HepG2 (cell line): ENCODE data around the gene MMAA. TPM values are rescaled to one million over a fixed set of nuclear protein-coding genes. Genes with fewer than 3 reads are reported as not detected.

ENCODE experiments used
- HNRNPK ChIP-seq: fragments of 200-400 bp; formaldehyde crosslinking; IDR thresholded peaks from 2 replicates; pipeline ENCODE4 v1.6.1; 2018; ENCODE audit warnings: low read length, low read depth, moderate library complexity, mild to moderate bottlenecking; ENCODE audit not compliant: poor library complexity, severe bottlenecking
- NFE2L1 ChIP-seq: sonication (generic); formaldehyde crosslinking; IDR thresholded peaks from 2 replicates; pipeline ENCODE4 v1.4.0; 2020; ENCODE audit warnings: missing genetic modification reagents, mild to moderate bottlenecking, borderline replicate concordance
- NFIB ChIP-seq: sonication (generic); formaldehyde crosslinking; IDR thresholded peaks from 2 replicates; pipeline ENCODE4 v1.9.0; 2021; ENCODE audit warnings: missing genetic modification reagents, mild to moderate bottlenecking, borderline replicate concordance
- SOX5 ChIP-seq: IDR thresholded peaks from 2 replicates; pipeline ENCODE4 v1.6.1; 2016; ENCODE audit warnings: borderline replicate concordance
- TEAD3 ChIP-seq: optimal IDR thresholded peaks from 2 replicates; pipeline ENCODE3; 2016; ENCODE audit warnings: borderline replicate concordance
- ZBTB7A ChIP-seq: sonication (generic); formaldehyde crosslinking; IDR thresholded peaks from 2 replicates; pipeline ENCODE4 v1.8.0; 2022; ENCODE audit warnings: mild to moderate bottlenecking, missing genetic modification reagents
- ZNF101 ChIP-seq: sonication (generic); formaldehyde crosslinking; IDR thresholded peaks from 2 replicates; pipeline ENCODE4 v1.4.0; 2020; ENCODE audit warnings: mild to moderate bottlenecking, low read depth, missing genetic modification reagents, borderline replicate concordance
- ZNF570 ChIP-seq: sonication (generic); formaldehyde crosslinking; IDR thresholded peaks from 2 replicates; pipeline ENCODE4 v1.4.0; 2020; ENCODE audit warnings: mild to moderate bottlenecking, missing genetic modification reagents, borderline replicate concordance
- ZNF598 ChIP-seq: sonication (generic); formaldehyde crosslinking; IDR thresholded peaks from 2 replicates; pipeline ENCODE4 v1.5.1; 2020; ENCODE audit warnings: mild to moderate bottlenecking, missing genetic modification reagents, borderline replicate concordance
- ZNF891 ChIP-seq: sonication (generic); formaldehyde crosslinking; IDR thresholded peaks from 2 replicates; pipeline ENCODE4 v1.5.0; 2020; ENCODE audit warnings: mild to moderate bottlenecking, missing genetic modification reagents
- polyA plus RNA-seq, 8 experiments: library from polyadenylated mRNA; depleted of rRNA in 3 of 8; stranded (reverse) in 7 of 8; unstranded in 1 of 8; fragments of >200 nt; fragmentation: Illumina TruSeq in 4 of 8; extraction: Trizol in 4 of 8; gene quantifications; 2 replicates each; pipeline versions ENCODE4 v1.2.1 to v1.2.3, GENCODE V29; 2011 to 2016; ENCODE audit warnings: low read depth in 4 of 8, missing spikeins in 1 of 8, mixed read lengths in 1 of 8; ENCODE audit not compliant: insufficient read depth in 1 of 8
- total RNA-seq, 5 experiments: library from RNA; depleted of rRNA; stranded (reverse); fragments of >200 nt; fragmentation: Illumina TruSeq; extraction: Trizol; gene quantifications; 2 replicates each; pipeline ENCODE4 v1.2.3, GENCODE V29; 2016; ENCODE audit warnings: low read depth in 1 of 5
- TF ChIP-seq, protein P1 (sequence below): sonication (generic); formaldehyde crosslinking; IDR thresholded peaks from 2 replicates; pipeline ENCODE4 v1.9.0; 2021; ENCODE audit warnings: mild to moderate bottlenecking, missing genetic modification reagents
- TF ChIP-seq, protein P2 (sequence below): sonication (generic); formaldehyde crosslinking; IDR thresholded peaks from 2 replicates; pipeline ENCODE4 v1.5.0; 2020; ENCODE audit warnings: mild to moderate bottlenecking, missing genetic modification reagents
- TF ChIP-seq, protein P3 (sequence below): sonication (generic); formaldehyde crosslinking; IDR thresholded peaks from 2 replicates; pipeline ENCODE4 v1.4.0; 2020; ENCODE audit warnings: missing genetic modification reagents
- TF ChIP-seq, protein P4 (sequence below): sonication (generic); formaldehyde crosslinking; IDR thresholded peaks from 2 replicates; pipeline ENCODE4 v1.4.0; 2020; ENCODE audit warnings: missing genetic modification reagents
- TF ChIP-seq, protein P5 (sequence below): sonication (generic); formaldehyde crosslinking; IDR thresholded peaks from 2 replicates; pipeline ENCODE4 v1.5.0; 2020; ENCODE audit warnings: missing genetic modification reagents

MMAA gene
- total and polyA plus RNA-seq, 2 of the 13 experiments (the other 11 are each of a cell fraction or from before 2014, with no cell fraction given): 1.3 to 2.8 TPM

DNA sequence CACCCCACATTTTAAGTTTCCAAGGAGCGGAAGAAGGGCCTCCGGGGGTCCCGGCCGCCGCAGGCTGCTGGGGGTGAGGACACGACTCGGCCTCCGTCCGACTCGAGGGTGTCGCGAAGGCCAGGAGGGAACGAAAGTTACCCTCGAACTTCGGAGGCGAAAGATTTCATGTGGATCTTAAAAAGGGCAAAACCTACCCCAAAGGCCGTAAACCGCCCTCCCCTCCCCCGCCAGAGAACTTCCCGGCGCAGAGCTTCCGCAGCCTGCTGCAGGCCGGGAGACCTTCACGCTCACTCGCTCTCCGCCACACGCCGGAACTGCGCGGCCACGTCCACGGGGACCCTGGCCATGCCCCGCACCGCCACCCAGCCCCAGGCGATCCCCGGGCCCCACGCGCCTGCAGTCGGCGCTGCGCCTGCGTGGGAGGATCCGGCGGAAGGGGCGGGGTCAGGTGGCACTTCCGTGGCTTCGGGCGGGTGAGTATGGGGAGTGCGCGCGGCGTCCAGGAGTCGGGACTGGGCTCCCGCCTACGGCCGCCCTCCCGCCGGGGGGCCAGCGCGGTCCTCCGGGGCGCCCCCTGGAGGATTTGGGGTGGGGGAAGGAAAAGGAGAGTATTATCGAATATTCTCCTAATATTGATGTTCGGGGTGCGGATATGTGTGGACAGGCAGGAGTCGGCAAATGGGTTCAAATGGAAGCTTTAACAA lies at the start of gene MMAA (continued):
- TF ChIP-seq, protein P1, sequence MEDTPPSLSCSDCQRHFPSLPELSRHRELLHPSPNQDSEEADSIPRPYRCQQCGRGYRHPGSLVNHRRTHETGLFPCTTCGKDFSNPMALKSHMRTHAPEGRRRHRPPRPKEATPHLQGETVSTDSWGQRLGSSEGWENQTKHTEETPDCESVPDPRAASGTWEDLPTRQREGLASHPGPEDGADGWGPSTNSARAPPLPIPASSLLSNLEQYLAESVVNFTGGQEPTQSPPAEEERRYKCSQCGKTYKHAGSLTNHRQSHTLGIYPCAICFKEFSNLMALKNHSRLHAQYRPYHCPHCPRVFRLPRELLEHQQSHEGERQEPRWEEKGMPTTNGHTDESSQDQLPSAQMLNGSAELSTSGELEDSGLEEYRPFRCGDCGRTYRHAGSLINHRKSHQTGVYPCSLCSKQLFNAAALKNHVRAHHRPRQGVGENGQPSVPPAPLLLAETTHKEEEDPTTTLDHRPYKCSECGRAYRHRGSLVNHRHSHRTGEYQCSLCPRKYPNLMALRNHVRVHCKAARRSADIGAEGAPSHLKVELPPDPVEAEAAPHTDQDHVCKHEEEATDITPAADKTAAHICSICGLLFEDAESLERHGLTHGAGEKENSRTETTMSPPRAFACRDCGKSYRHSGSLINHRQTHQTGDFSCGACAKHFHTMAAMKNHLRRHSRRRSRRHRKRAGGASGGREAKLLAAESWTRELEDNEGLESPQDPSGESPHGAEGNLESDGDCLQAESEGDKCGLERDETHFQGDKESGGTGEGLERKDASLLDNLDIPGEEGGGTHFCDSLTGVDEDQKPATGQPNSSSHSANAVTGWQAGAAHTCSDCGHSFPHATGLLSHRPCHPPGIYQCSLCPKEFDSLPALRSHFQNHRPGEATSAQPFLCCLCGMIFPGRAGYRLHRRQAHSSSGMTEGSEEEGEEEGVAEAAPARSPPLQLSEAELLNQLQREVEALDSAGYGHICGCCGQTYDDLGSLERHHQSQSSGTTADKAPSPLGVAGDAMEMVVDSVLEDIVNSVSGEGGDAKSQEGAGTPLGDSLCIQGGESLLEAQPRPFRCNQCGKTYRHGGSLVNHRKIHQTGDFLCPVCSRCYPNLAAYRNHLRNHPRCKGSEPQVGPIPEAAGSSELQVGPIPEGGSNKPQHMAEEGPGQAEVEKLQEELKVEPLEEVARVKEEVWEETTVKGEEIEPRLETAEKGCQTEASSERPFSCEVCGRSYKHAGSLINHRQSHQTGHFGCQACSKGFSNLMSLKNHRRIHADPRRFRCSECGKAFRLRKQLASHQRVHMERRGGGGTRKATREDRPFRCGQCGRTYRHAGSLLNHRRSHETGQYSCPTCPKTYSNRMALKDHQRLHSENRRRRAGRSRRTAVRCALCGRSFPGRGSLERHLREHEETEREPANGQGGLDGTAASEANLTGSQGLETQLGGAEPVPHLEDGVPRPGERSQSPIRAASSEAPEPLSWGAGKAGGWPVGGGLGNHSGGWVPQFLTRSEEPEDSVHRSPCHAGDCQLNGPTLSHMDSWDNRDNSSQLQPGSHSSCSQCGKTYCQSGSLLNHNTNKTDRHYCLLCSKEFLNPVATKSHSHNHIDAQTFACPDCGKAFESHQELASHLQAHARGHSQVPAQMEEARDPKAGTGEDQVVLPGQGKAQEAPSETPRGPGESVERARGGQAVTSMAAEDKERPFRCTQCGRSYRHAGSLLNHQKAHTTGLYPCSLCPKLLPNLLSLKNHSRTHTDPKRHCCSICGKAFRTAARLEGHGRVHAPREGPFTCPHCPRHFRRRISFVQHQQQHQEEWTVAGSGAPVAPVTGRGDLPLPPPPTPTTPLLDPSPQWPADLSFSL: no peak
- TF ChIP-seq ZNF598 (CRISPR knock-in tag) (0 out of 2 replicates have a peak, but pooled peaks have one; percentile 47), ZNF101 (CRISPR knock-in tag) (no peak), ZNF891 (CRISPR knock-in tag) (peak; percentile 87; the same call in 1 of the 2 replicates), NFE2L1 (CRISPR knock-in tag) (no peak), NFIB (no peak), HNRNPK (peak; percentile 87), ZNF570 (CRISPR knock-in tag) (no peak), ZBTB7A (peak; percentile 80), SOX5 (CRISPR knock-in tag) (peak; percentile 36; the same call in 1 of the 2 replicates), TEAD3 (CRISPR knock-in tag) (peak; percentile 54)
- TF ChIP-seq, protein P2, sequence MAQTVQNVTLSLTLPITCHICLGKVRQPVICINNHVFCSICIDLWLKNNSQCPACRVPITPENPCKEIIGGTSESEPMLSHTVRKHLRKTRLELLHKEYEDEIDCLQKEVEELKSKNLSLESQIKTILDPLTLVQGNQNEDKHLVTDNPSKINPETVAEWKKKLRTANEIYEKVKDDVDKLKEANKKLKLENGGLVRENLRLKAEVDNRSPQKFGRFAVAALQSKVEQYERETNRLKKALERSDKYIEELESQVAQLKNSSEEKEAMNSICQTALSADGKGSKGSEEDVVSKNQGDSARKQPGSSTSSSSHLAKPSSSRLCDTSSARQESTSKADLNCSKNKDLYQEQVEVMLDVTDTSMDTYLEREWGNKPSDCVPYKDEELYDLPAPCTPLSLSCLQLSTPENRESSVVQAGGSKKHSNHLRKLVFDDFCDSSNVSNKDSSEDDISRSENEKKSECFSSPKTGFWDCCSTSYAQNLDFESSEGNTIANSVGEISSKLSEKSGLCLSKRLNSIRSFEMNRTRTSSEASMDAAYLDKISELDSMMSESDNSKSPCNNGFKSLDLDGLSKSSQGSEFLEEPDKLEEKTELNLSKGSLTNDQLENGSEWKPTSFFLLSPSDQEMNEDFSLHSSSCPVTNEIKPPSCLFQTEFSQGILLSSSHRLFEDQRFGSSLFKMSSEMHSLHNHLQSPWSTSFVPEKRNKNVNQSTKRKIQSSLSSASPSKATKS (CRISPR knock-in tag): no peak
- TF ChIP-seq, protein P3, sequence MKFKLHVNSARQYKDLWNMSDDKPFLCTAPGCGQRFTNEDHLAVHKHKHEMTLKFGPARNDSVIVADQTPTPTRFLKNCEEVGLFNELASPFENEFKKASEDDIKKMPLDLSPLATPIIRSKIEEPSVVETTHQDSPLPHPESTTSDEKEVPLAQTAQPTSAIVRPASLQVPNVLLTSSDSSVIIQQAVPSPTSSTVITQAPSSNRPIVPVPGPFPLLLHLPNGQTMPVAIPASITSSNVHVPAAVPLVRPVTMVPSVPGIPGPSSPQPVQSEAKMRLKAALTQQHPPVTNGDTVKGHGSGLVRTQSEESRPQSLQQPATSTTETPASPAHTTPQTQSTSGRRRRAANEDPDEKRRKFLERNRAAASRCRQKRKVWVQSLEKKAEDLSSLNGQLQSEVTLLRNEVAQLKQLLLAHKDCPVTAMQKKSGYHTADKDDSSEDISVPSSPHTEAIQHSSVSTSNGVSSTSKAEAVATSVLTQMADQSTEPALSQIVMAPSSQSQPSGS: 0 out of 2 replicates have a peak, but pooled peaks have one; percentile 15
- TF ChIP-seq, protein P4, sequence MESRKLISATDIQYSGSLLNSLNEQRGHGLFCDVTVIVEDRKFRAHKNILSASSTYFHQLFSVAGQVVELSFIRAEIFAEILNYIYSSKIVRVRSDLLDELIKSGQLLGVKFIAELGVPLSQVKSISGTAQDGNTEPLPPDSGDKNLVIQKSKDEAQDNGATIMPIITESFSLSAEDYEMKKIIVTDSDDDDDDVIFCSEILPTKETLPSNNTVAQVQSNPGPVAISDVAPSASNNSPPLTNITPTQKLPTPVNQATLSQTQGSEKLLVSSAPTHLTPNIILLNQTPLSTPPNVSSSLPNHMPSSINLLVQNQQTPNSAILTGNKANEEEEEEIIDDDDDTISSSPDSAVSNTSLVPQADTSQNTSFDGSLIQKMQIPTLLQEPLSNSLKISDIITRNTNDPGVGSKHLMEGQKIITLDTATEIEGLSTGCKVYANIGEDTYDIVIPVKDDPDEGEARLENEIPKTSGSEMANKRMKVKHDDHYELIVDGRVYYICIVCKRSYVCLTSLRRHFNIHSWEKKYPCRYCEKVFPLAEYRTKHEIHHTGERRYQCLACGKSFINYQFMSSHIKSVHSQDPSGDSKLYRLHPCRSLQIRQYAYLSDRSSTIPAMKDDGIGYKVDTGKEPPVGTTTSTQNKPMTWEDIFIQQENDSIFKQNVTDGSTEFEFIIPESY: no peak
- TF ChIP-seq, protein P5, sequence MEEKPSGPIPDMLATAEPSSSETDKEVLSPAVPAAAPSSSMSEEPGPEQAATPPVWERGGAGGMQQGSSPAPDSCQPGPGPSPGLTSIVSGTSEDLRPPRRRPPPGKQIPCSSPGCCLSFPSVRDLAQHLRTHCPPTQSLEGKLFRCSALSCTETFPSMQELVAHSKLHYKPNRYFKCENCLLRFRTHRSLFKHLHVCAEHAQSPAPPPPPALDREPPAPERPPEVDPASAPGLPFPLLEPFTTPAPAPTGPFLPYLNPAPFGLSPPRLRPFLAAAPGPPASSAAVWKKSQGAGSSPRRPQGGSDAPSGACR (CRISPR knock-in tag): 0 out of 2 replicates have a peak, but pooled peaks have one; percentile 60
